ENCODE results near the gene CGN.

DNA sequence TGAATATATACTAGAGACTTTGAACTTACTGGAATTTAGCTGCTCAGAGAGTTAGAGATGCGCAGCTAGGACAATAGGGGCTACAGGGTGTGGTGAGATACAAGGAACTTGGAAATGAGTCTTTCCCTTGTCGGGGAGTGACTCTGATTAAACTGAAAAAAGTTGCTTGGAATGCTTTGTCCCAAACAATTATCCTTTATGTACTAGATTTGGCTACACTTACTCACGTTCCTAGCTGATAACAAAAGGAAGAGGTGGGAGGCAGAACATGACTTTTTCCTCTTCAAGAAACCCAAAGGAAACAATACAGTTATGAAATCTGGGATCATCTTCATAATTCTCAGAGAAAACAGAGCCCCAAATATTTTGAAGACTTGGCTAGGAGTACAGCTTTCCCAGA is 6.9 kb upstream of the CGN start:
- TF ChIP-seq, protein P1, sequence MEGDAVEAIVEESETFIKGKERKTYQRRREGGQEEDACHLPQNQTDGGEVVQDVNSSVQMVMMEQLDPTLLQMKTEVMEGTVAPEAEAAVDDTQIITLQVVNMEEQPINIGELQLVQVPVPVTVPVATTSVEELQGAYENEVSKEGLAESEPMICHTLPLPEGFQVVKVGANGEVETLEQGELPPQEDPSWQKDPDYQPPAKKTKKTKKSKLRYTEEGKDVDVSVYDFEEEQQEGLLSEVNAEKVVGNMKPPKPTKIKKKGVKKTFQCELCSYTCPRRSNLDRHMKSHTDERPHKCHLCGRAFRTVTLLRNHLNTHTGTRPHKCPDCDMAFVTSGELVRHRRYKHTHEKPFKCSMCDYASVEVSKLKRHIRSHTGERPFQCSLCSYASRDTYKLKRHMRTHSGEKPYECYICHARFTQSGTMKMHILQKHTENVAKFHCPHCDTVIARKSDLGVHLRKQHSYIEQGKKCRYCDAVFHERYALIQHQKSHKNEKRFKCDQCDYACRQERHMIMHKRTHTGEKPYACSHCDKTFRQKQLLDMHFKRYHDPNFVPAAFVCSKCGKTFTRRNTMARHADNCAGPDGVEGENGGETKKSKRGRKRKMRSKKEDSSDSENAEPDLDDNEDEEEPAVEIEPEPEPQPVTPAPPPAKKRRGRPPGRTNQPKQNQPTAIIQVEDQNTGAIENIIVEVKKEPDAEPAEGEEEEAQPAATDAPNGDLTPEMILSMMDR (IDR thresholded peaks at IDR 0.05; ENCODE audit: insufficient read depth, low read length), result no peak
- TF ChIP-seq, protein P2, sequence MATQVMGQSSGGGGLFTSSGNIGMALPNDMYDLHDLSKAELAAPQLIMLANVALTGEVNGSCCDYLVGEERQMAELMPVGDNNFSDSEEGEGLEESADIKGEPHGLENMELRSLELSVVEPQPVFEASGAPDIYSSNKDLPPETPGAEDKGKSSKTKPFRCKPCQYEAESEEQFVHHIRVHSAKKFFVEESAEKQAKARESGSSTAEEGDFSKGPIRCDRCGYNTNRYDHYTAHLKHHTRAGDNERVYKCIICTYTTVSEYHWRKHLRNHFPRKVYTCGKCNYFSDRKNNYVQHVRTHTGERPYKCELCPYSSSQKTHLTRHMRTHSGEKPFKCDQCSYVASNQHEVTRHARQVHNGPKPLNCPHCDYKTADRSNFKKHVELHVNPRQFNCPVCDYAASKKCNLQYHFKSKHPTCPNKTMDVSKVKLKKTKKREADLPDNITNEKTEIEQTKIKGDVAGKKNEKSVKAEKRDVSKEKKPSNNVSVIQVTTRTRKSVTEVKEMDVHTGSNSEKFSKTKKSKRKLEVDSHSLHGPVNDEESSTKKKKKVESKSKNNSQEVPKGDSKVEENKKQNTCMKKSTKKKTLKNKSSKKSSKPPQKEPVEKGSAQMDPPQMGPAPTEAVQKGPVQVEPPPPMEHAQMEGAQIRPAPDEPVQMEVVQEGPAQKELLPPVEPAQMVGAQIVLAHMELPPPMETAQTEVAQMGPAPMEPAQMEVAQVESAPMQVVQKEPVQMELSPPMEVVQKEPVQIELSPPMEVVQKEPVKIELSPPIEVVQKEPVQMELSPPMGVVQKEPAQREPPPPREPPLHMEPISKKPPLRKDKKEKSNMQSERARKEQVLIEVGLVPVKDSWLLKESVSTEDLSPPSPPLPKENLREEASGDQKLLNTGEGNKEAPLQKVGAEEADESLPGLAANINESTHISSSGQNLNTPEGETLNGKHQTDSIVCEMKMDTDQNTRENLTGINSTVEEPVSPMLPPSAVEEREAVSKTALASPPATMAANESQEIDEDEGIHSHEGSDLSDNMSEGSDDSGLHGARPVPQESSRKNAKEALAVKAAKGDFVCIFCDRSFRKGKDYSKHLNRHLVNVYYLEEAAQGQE (IDR thresholded peaks at IDR 0.05; ENCODE audit: insufficient replicate concordance, low read depth), result no peak

Measured in HL-60 (cell line).